ENCODE results near the gene CD109.
"Not testable (repeated sequence)": the region's sequence is repeated elsewhere in the genome, so short reads cannot be mapped to it uniquely, and the experiment has no call there.

The CD109 gene

GRCh38 chr6:73680289-73680918, 15.6 kb upstream of the CD109 start:
- TF ChIP-seq, protein P1, sequence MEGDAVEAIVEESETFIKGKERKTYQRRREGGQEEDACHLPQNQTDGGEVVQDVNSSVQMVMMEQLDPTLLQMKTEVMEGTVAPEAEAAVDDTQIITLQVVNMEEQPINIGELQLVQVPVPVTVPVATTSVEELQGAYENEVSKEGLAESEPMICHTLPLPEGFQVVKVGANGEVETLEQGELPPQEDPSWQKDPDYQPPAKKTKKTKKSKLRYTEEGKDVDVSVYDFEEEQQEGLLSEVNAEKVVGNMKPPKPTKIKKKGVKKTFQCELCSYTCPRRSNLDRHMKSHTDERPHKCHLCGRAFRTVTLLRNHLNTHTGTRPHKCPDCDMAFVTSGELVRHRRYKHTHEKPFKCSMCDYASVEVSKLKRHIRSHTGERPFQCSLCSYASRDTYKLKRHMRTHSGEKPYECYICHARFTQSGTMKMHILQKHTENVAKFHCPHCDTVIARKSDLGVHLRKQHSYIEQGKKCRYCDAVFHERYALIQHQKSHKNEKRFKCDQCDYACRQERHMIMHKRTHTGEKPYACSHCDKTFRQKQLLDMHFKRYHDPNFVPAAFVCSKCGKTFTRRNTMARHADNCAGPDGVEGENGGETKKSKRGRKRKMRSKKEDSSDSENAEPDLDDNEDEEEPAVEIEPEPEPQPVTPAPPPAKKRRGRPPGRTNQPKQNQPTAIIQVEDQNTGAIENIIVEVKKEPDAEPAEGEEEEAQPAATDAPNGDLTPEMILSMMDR (IDR thresholded peaks at IDR 0.05; ENCODE audit: insufficient read depth, low read length, missing control alignments): no peak
- DNase-seq (ENCODE audit: low read depth, low spot score): no peak
- ChIA-PET CTCF (interaction anchor here (1.0 to 10.8 kb wide), 4 partner anchors 21 to 59 kb away, joined by 3 to 276 read pairs (median 6); no protein-coding TSS in a partner anchor), POLR2A (interaction anchor here (0.7 kb wide), 1 partner anchor 10 kb away, joined by 3 read pairs; no protein-coding TSS in a partner anchor)
- H3K4me3 ChIP-seq (ENCODE audit: low read depth, low read length): no peak overlapping the region

GRCh38 chr6:73683574-73683973, 12.4 kb upstream of the CD109 start:
- POLR2A ChIA-PET; DNase-seq (ENCODE audit: low read depth, low spot score); H3K4me3 ChIP-seq (ENCODE audit: low read depth, low read length): not testable (repeated sequence)
- CTCF ChIA-PET: interaction anchor here (1.9 to 2.1 kb wide), 2 partner anchors 10 to 49 kb away, joined by 8 to 9 read pairs; no protein-coding TSS in a partner anchor

GRCh38 chr6:73688351-73688750, 7.7 kb upstream of the CD109 start:
- TF ChIP-seq, protein P1 (IDR thresholded peaks at IDR 0.05; ENCODE audit: insufficient read depth, low read length, missing control alignments): no peak
- ChIA-PET CTCF (interaction anchor here (0.9 to 8.5 kb wide), 5 partner anchors 22 to 282 kb away, joined by 3 to 52 read pairs (median 4); no protein-coding TSS in a partner anchor), POLR2A (interaction anchor here (0.5 kb wide), 1 partner anchor 226 kb away, joined by 3 read pairs; no protein-coding TSS in a partner anchor)
- no peak for DNase-seq (ENCODE audit: low read depth, low spot score)
- no peak overlapping the region for H3K4me3 ChIP-seq (ENCODE audit: low read depth, low read length)

- CTCF ChIA-PET: interaction anchor here (1.4 to 8.5 kb wide), 3 partner anchors 17 to 42 kb away, joined by 3 to 52 read pairs (median 4); no protein-coding TSS in a partner anchor
- TF ChIP-seq, protein P1 (IDR thresholded peaks at IDR 0.05; ENCODE audit: insufficient read depth, low read length, missing control alignments): no peak
- POLR2A ChIA-PET: interaction anchor here (1.0 kb wide), 1 partner anchor 10 kb away, joined by 3 read pairs; no protein-coding TSS in a partner anchor
- H3K4me3 ChIP-seq (ENCODE audit: low read depth, low read length): no peak overlapping the region
- DNase-seq (ENCODE audit: low read depth, low spot score): no peak
Measured at GRCh38 chr6:73690056-73690455, 5.9 kb upstream of the CD109 start.

DNA sequence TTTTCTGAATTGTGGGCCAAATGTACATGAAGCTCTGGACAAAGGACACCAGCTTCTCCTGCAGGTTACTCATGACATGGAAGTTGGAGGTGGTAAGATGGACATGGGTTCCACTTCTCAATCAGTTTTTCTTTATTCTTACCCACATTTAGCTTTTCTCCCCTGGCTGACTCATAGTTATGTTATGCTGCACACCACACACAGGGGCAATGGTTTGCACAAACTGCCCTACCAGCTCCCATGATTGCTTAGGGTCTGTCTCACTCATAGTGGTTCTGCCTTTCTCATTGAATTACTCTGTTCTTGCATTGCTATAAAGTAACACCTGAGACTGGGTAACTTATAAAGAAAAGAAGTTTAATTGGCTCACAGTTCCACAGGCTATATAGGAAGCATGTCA, 4.5 kb upstream of the CD109 start:
- TF ChIP-seq, protein P1 (IDR thresholded peaks at IDR 0.05; ENCODE audit: insufficient read depth, low read length, missing control alignments): no peak
- CTCF ChIA-PET: interaction anchor here (0.8 to 8.5 kb wide), 3 partner anchors 21 to 1518 kb away, joined by 3 to 52 read pairs (median 5); no protein-coding TSS in a partner anchor
- no peak for DNase-seq (ENCODE audit: low read depth, low spot score)
- no peak overlapping the region for H3K4me3 ChIP-seq (ENCODE audit: low read depth, low read length)
- POLR2A ChIA-PET: no interaction called here

DNA sequence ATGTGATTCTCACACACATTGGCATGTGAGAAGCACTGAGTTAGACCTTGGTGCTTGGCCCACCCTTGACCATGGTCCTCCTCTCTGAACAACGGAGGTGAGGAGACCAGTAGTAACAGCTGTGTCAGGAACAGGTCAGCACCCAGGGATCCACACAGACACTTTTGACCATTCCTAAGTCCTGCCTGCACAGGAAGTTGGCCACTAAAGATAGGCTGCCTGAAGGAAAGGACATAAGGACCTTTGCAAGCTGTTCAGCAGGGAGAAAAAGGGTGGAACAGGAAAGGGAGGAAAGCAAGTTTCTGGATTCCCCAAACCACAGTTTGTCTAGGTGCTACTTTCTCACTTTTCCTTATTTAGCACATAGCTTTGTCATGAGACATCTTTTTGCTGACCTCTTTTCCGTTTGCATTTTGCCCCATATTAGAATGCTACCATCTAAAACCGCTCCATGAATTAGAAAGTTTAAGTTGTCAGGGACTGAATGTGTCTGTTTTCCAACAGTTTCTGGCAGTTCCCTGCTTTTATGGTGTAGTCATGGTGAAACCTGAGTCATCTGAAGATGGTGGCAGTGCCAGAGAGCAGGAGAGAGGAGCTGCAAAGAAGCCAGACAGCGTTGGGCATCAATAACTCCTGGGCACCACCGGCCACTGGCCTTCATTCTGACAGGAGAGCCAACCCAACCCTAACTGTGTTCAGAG, 1.1 kb upstream of the CD109 start:
- TF ChIP-seq, protein P1 (IDR thresholded peaks at IDR 0.05; ENCODE audit: insufficient read depth, low read length, missing control alignments): no peak
- ChIA-PET CTCF (interaction anchor here (1.1 to 3.9 kb wide), 3 partner anchors 10 to 38 kb away, joined by 3 to 15 read pairs (median 3); no protein-coding TSS in a partner anchor), POLR2A (interaction anchor here (1.2 kb wide), 1 partner anchor 40 kb away, joined by 3 read pairs; no protein-coding TSS in a partner anchor)
- H3K4me3 ChIP-seq (ENCODE audit: low read depth, low read length): peak overlapping the region; percentile 69
- DNase-seq (ENCODE audit: low read depth, low spot score): no peak

All from AG04449 (cell line).